ENCODE measurements around the gene ENDOG. TPM values are rescaled to one million over a fixed set of nuclear protein-coding genes. Genes with fewer than 3 reads are reported as not detected.

The ENDOG gene
- total RNA-seq, 4 donors from 2014 or later = 20.3 to 29.7 (median 27.1) TPM

Other genes with a start within 250 kb of the ENDOG start
- gene DYNC2I2, start 161.7 kb upstream of the ENDOG start, total RNA-seq = 10 to 100 TPM; 28.3 to 47.0 (median 37.7) TPM
- 100 to 1,000 TPM; 209 to 355 (median 256) TPM for gene SET, start 129.3 kb upstream of the ENDOG start, total RNA-seq
- 1 to 10 TPM; 2.3 to 7.5 (median 4.0) TPM for gene PKN3, start 116.0 kb upstream of the ENDOG start, total RNA-seq
- gene ZDHHC12, start 94.4 kb upstream of the ENDOG start, total RNA-seq = 10 to 100 TPM; 19.5 to 24.5 (median 22.2) TPM
- gene ZER1, start 46.6 kb upstream of the ENDOG start, total RNA-seq = 100 to 1,000 TPM in 1 of 4 donors, 10 to 100 TPM in 3; 55.1 to 104 (median 60.2) TPM
- 10 to 100 TPM; 13.2 to 40.9 (median 17.7) TPM for gene TBC1D13, start 31.2 kb upstream of the ENDOG start, total RNA-seq
- gene SPOUT1, start 11.3 kb downstream of the ENDOG start, total RNA-seq = 10 to 100 TPM in 3 of 4 donors, 1 to 10 TPM in 1; 9.6 to 26.0 (median 21.1) TPM
- 1 to 10 TPM; 3.4 to 7.9 (median 4.8) TPM for gene KYAT1, start 63.5 kb downstream of the ENDOG start, total RNA-seq
- gene LRRC8A, start 63.6 kb downstream of the ENDOG start, total RNA-seq = 10 to 100 TPM; 38.1 to 95.1 (median 49.9) TPM
- 10 to 100 TPM in 3 of 4 donors, 1 to 10 TPM in 1; 9.6 to 27.1 (median 25.4) TPM for gene PHYHD1, start 102.5 kb downstream of the ENDOG start, total RNA-seq
- 10 to 100 TPM in 3 of 4 donors, 1 to 10 TPM in 1; 9.8 to 17.1 (median 13.0) TPM for gene DOLK, start 129.1 kb downstream of the ENDOG start, total RNA-seq
- 10 to 100 TPM; 18.6 to 32.7 (median 29.1) TPM for gene NUP188, start 129.2 kb downstream of the ENDOG start, total RNA-seq
- gene SH3GLB2, start 209.8 kb downstream of the ENDOG start, total RNA-seq = 100 to 1,000 TPM in 1 of 4 donors, 10 to 100 TPM in 3; 80.3 to 123 (median 83.6) TPM
- gene MIGA2, start 218.1 kb downstream of the ENDOG start, total RNA-seq = 10 to 100 TPM; 16.2 to 38.3 (median 24.6) TPM

Measured in gastroesophageal sphincter (tissue), 4 donors.